ENCODE measurements around the gene PFKFB4. TPM values are rescaled to one million over a fixed set of nuclear protein-coding genes. Genes with fewer than 3 reads are reported as not detected.

The PFKFB4 gene
- polyA plus RNA-seq, 1 donor, result 17.3 TPM

DNA sequence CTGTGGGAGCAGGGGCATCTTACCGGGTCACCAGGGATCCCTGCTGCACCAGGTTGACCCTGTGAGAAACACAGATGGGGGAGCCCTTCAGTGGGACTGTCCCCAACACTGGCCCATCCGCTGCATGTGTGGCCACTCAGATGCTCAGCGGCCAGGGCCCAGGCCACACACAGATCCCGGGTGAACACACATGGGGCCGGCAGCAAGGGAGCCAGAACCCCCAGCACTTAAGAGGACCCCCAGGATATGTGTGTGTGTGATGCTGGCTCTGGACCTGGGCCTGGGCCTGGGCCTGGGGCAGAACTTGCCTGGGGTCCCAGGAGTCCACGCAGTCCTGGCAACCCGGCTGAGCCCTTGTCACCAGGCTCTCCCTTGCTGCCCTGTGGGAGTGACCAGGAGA lies 11.9 kb upstream of the PFKFB4 start:
- no peak for DNase-seq
- WGBS (ENCODE audit: insufficient coverage, low lambda C conversion rate), result no CpG with 5 or more reads among the region's 7 CpGs
- Histone ChIP-seq H3K4me1 (ENCODE audit: control insufficient read depth, insufficient read depth, low read length) (peaks cover 15% of the 10 kb centered on the region), H3K36me3 (ENCODE audit: control insufficient read depth, insufficient read depth, low read length) (peaks cover 7% of the 10 kb centered on the region), H3K27me3 (ENCODE audit: control insufficient read depth, insufficient read depth, low read length) (no peaks in the 10 kb centered on the region), H3K9me3 (ENCODE audit: control insufficient read depth, low read depth, low read length) (no peaks in the 10 kb centered on the region), H3K4me3 (ENCODE audit: low read length) (no peak overlapping the region), H3K27ac (ENCODE audit: low read length) (no peak overlapping the region)

DNA sequence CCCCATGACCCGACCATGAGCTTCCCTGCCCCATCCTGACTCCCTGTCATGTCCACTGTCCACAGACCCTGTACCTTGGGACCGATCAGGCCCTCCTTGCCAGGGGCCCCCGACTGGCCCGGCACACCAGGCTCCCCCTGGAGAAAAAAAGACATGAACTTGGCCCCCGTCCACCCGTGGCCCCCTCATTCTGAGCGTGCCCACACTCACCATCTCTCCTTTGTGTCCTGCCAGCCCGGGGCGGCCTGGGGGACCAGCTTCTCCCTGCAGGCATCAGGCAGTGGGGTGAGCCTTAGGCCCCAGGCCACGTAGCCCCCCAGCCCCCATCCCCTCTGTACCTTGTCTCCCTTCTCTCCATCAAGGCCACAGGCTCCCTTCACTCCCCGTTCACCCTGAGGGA lies 10.9 kb upstream of the PFKFB4 start:
- Histone ChIP-seq H3K27ac (ENCODE audit: low read length) (no peak overlapping the region), H3K27me3 (ENCODE audit: control insufficient read depth, insufficient read depth, low read length) (no peaks in the 10 kb centered on the region), H3K9me3 (ENCODE audit: control insufficient read depth, low read depth, low read length) (no peaks in the 10 kb centered on the region), H3K4me3 (ENCODE audit: low read length) (no peak overlapping the region), H3K4me1 (ENCODE audit: control insufficient read depth, insufficient read depth, low read length) (peaks cover 8% of the 10 kb centered on the region), H3K36me3 (ENCODE audit: control insufficient read depth, insufficient read depth, low read length) (peaks cover 7% of the 10 kb centered on the region)
- no CpG with 5 or more reads among the region's 11 CpGs for WGBS (ENCODE audit: insufficient coverage, low lambda C conversion rate)
- no peak for DNase-seq

DNA sequence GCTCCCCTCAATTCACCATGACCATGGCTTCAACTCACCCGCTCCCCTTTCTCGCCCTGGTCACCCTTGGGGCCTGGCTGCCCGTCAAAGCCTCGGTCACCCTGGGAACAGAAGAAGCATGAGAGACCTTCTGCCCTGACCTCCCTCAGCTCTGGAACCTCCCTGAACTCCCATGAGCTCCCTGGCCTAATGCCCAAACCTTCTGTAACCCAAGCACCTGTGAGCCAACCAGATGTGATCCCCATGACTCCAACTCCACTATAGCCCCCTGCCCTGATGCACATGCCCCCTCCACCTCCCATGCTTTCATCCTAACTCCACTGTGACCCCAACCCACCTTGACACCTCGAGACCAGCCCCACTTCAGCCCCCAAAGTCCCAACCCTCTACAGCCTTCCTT lies 10.5 kb upstream of the PFKFB4 start:
- peaks cover 7% of the 10 kb centered on the region for H3K36me3 ChIP-seq (ENCODE audit: control insufficient read depth, insufficient read depth, low read length)
- H3K4me1 ChIP-seq (ENCODE audit: control insufficient read depth, insufficient read depth, low read length), result peaks cover 4% of the 10 kb centered on the region
- no peak overlapping the region for H3K4me3 ChIP-seq (ENCODE audit: low read length)
- H3K9me3 ChIP-seq (ENCODE audit: control insufficient read depth, low read depth, low read length), result no peaks in the 10 kb centered on the region
- H3K27me3 ChIP-seq (ENCODE audit: control insufficient read depth, insufficient read depth, low read length), result no peaks in the 10 kb centered on the region
- no peak overlapping the region for H3K27ac ChIP-seq (ENCODE audit: low read length)
- no peak for DNase-seq
- no CpG with 5 or more reads among the region's 5 CpGs for WGBS (ENCODE audit: insufficient coverage, low lambda C conversion rate)

DNA sequence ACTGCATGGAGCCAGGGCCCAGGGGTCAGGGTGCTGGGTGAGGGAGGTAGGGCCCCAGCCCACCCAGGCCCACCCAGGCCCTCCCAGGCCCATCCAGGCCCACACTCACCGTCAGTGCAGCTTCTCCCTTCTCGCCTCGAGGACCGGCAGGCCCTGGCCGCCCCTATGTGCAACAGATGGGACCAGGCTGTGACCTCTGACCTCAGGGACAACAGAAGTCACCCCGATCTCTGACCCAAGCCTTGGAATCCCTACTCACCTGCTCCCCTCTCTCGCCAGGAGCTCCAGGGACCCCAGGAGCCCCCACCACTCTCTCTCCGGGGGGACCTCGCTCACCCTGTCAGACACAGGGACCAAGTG lies 9.8 kb upstream of the PFKFB4 start:
- no peak for DNase-seq
- no peak overlapping the region for H3K4me3 ChIP-seq (ENCODE audit: low read length)
- H3K4me1 ChIP-seq (ENCODE audit: control insufficient read depth, insufficient read depth, low read length), result no peaks in the 10 kb centered on the region
- no peak overlapping the region for H3K27ac ChIP-seq (ENCODE audit: low read length)
- peaks cover 7% of the 10 kb centered on the region for H3K36me3 ChIP-seq (ENCODE audit: control insufficient read depth, insufficient read depth, low read length)
- H3K9me3 ChIP-seq (ENCODE audit: control insufficient read depth, low read depth, low read length), result no peaks in the 10 kb centered on the region
- WGBS (ENCODE audit: insufficient coverage, low lambda C conversion rate), result no CpG with 5 or more reads among the region's 9 CpGs
- H3K27me3 ChIP-seq (ENCODE audit: control insufficient read depth, insufficient read depth, low read length), result no peaks in the 10 kb centered on the region

DNA sequence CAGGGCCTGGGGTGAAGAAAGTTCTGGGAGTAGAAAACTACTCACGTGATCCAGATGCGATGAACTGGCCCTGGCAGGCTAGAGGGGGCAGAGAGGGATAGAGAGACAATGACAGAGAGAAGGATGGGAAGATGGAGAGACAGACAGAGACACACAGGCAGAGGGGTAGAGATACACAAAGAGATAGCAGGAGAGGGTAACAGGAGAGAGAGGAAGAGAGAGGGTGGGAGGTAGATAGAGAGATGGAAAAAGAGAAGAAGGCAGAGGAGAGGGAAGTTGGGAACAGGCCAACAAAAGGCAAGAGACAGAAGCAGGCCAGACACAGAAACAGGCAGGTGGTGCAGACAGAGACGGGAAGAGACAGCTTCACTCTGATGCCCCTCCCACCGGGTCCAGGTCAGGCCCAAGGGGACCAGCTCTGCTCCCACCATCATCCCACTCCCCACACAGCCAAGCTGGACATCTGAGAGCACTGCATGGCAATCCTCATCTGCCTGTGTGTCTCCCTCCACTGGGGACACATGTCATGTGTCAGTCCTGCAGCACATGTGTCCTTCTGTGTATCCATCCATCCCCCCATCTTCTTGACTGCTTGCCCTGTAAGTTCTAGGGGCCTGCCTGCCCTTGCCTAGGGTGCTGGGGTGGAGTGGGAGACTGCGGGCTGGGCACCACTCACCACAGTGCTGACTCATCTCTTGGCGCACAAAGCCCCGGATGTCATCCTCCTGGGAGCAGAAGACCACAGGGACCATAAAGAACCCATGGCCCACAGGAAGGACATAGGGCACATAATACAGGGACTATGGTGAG lies 9.2 kb upstream of the PFKFB4 start:
- Histone ChIP-seq H3K27ac (ENCODE audit: low read length) (no peak overlapping the region), H3K36me3 (ENCODE audit: control insufficient read depth, insufficient read depth, low read length) (peaks cover 7% of the 10 kb centered on the region)
- 60% methylated on average over 1 of the region's 7 CpGs for WGBS (ENCODE audit: insufficient coverage, low lambda C conversion rate)

DNA sequence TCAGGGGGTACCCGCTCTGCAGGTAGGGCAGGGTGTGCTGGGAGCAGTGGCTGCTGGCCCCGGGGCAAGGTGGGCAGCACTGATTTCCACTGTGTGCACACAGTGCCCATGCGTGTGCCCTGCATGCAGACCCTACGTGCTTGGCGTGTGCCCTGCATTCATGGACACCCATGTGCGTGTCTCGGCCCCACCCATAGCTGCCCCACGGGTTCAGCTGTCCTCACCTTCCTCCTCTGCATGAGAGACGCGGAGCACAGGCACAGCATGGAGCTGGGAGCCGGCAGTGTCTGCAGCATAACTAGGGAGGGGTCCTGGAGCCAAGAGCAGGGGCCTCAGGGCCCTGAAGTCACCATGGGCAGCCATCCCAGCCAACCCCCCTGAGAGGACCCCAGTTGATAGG lies 8.6 kb upstream of the PFKFB4 start:
- WGBS (ENCODE audit: insufficient coverage, low lambda C conversion rate), result no CpG with 5 or more reads among the region's 11 CpGs
- Histone ChIP-seq H3K4me3 (ENCODE audit: low read length) (no peak overlapping the region), H3K36me3 (ENCODE audit: control insufficient read depth, insufficient read depth, low read length) (peaks cover 7% of the 10 kb centered on the region), H3K27ac (ENCODE audit: low read length) (no peak overlapping the region), H3K9me3 (ENCODE audit: control insufficient read depth, low read depth, low read length) (no peaks in the 10 kb centered on the region), H3K27me3 (ENCODE audit: control insufficient read depth, insufficient read depth, low read length) (no peaks in the 10 kb centered on the region), H3K4me1 (ENCODE audit: control insufficient read depth, insufficient read depth, low read length) (peaks cover 2% of the 10 kb centered on the region)
- DNase-seq, result no peak

More for the DNA sequence above, 9.2 kb upstream of the PFKFB4 start:
- H3K4me1 ChIP-seq (ENCODE audit: control insufficient read depth, insufficient read depth, low read length), result peaks cover 2% of the 10 kb centered on the region
- DNase-seq, result no peak
- H3K27me3 ChIP-seq (ENCODE audit: control insufficient read depth, insufficient read depth, low read length), result no peaks in the 10 kb centered on the region
- H3K4me3 ChIP-seq (ENCODE audit: low read length), result no peak overlapping the region
- no peaks in the 10 kb centered on the region for H3K9me3 ChIP-seq (ENCODE audit: control insufficient read depth, low read depth, low read length)

DNA sequence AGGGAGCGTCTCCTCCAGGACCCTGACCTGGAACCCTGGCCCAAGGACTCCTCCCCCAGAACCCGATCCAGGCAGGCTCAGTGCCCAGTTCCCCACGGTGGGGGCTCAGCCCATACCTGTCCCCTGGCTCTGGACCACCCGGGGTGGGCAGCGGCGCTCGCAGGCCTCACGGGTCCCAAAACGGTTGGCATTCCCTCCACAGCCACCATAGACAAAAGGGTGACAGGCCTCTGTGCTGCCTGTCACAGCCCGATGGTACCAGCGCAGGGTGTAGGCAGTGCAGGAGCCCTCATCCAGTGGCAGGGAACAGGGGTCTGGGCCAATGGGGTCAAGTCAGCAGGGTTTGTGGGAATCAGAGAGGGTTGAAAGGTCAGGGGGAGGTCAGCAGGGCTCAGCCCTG lies 8.1 kb upstream of the PFKFB4 start:
- peaks cover 4% of the 10 kb centered on the region for H3K36me3 ChIP-seq (ENCODE audit: control insufficient read depth, insufficient read depth, low read length)
- no CpG with 5 or more reads among the region's 11 CpGs for WGBS (ENCODE audit: insufficient coverage, low lambda C conversion rate)
- H3K4me1 ChIP-seq (ENCODE audit: control insufficient read depth, insufficient read depth, low read length), result peaks cover 2% of the 10 kb centered on the region
- no peaks in the 10 kb centered on the region for H3K27me3 ChIP-seq (ENCODE audit: control insufficient read depth, insufficient read depth, low read length)
- no peak overlapping the region for H3K4me3 ChIP-seq (ENCODE audit: low read length)
- H3K27ac ChIP-seq (ENCODE audit: low read length), result no peak overlapping the region
- no peaks in the 10 kb centered on the region for H3K9me3 ChIP-seq (ENCODE audit: control insufficient read depth, low read depth, low read length)
- DNase-seq, result no peak

DNA sequence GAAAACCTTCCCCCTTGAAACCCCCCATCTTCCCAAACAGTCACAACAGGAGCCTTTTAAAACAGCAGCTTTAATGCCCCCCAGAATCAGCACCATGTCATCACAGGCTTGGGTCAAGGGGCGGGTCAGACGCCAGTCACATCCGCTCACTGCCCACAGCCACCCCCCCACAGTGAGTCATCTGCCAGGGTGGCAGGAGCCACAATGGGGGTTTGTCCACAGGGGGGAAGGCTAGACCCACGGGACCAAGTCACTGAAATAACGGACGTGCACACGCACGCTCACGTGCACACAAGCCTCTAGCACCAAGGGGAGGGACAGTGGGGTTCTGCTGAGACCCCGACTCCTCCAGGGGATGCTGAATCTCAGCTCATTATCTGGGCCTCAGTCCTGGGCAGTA lies 7.4 kb upstream of the PFKFB4 start:
- Histone ChIP-seq H3K4me1 (ENCODE audit: control insufficient read depth, insufficient read depth, low read length) (peaks cover 2% of the 10 kb centered on the region), H3K9me3 (ENCODE audit: control insufficient read depth, low read depth, low read length) (no peaks in the 10 kb centered on the region), H3K27me3 (ENCODE audit: control insufficient read depth, insufficient read depth, low read length) (no peaks in the 10 kb centered on the region), H3K4me3 (ENCODE audit: low read length) (no peak overlapping the region), H3K27ac (ENCODE audit: low read length) (no peak overlapping the region), H3K36me3 (ENCODE audit: control insufficient read depth, insufficient read depth, low read length) (peaks cover 4% of the 10 kb centered on the region)
- no CpG with 5 or more reads among the region's 10 CpGs for WGBS (ENCODE audit: insufficient coverage, low lambda C conversion rate)
- DNase-seq, result no peak

DNA sequence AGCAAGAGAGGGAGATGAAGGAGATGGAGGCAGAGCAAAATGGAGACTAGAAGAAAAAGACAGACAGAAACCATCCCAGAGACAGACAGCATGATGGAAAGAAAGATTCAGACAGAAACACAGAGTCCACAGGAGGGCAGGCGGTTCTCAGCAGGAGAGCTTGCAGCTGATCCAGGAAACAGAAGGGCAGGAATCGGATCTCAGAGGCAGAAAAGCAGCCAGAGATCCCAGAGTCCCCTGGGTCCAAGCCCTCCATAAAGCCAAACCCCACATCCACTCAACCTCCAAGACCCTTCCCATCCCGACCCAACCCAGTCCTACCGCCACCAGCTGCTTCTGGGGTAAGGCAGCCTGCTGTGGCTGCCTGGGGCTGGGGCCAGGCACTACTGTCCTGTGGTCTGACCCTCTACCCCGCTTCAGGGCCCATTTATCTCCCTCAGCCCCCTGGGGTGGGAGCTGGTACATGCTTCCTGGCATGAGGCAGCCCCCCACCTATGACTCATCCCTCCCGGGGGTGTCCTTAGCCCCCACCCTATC lies 6.8 kb upstream of the PFKFB4 start, which contains the start of gene UCN2:
TSS of gene UCN2 (minus strand) at position 400 of the 537 bp plus-strand sequence. CDS start 657 bp downstream, outside the sequence.
- no peaks in the 10 kb centered on the region for H3K9me3 ChIP-seq (ENCODE audit: control insufficient read depth, low read depth, low read length)
- H3K36me3 ChIP-seq (ENCODE audit: control insufficient read depth, insufficient read depth, low read length), result peaks cover 4% of the 10 kb centered on the region
- H3K4me1 ChIP-seq (ENCODE audit: control insufficient read depth, insufficient read depth, low read length), result peaks cover 2% of the 10 kb centered on the region
- WGBS (ENCODE audit: insufficient coverage, low lambda C conversion rate), result no CpG with 5 or more reads among the region's 6 CpGs
- no peak within 1 kb of the TSS for H3K27ac ChIP-seq (ENCODE audit: low read length)
- no peak within 1 kb of the TSS for H3K4me3 ChIP-seq (ENCODE audit: low read length)
- no peak for DNase-seq
- H3K27me3 ChIP-seq (ENCODE audit: control insufficient read depth, insufficient read depth, low read length), result no peaks in the 10 kb centered on the region

DNA sequence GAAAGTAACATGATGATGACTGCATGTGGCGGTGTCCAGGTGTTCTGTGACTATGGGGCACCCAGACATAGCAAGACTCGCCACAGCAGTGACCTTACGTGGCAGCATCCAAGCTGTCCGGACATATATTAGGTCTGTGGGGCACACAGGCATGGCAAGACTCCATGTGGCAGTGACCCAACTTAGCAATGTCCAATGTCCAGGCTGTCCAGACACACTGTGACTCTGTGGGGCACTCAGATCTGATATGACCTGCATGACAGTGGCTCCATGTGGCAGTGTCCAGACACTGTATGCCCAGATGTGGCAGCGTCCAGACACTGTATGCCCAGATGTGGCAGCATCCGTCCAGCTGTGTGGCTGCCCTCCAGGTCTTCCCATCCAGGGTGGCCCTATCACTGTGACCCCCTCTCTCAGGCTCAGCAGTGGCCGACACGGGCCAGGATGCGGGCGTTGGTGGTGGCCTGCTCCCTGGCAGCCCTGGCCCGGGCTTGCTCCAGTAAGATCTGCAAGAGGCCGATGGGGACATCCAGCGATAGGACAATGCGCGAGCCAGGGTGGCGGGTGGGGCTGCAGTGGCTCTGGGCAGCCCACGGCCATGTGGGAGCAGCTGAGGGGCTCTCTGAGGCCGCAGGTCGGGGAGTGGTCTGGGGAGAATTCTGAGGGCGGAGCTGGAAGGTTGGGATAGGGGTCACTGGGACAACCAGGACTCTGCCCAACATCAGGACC lies 5.9 kb upstream of the PFKFB4 start:
- WGBS (ENCODE audit: insufficient coverage, low lambda C conversion rate), result no CpG with 5 or more reads among the region's 20 CpGs
- Histone ChIP-seq H3K36me3 (ENCODE audit: control insufficient read depth, insufficient read depth, low read length) (peaks cover 4% of the 10 kb centered on the region), H3K9me3 (ENCODE audit: control insufficient read depth, low read depth, low read length) (no peaks in the 10 kb centered on the region), H3K27me3 (ENCODE audit: control insufficient read depth, insufficient read depth, low read length) (no peaks in the 10 kb centered on the region), H3K4me3 (ENCODE audit: low read length) (no peak overlapping the region), H3K27ac (ENCODE audit: low read length) (no peak overlapping the region), H3K4me1 (ENCODE audit: control insufficient read depth, insufficient read depth, low read length) (peaks cover 2% of the 10 kb centered on the region)
- DNase-seq, result no peak
